Lower lobe of right lung (tissue), 2 donors: ENCODE measurements around the gene RAPGEF4. TPM values are rescaled to one million over a fixed set of nuclear protein-coding genes. Genes with fewer than 3 reads are reported as not detected.
A peak's percentile ranks its signal among the peaks of the same experiment; 100 is the strongest.

Experiments
- ATAC-seq, 2 donors: fragments of 200-7000 bp; cut with Tn5 transposase; one replicate each; pipeline ENCODE4 v1.9.1; 2020 to 2022; ENCODE audit warnings: mild to moderate bottlenecking in 2 of 2, moderate library complexity in 2 of 2
- DNase-seq: peaks from one replicate; pipeline ENCODE4 v3.0.0-alpha.2; 2020
- H3K27ac ChIP-seq: fragments of 200-600 bp; one replicate; pipeline ENCODE4 v1.8.0; 2022
- H3K27me3 ChIP-seq: fragments of 200-600 bp; one replicate; pipeline ENCODE4 v1.8.0; 2022; ENCODE audit warnings: low read depth
- H3K36me3 ChIP-seq: fragments of 200-600 bp; one replicate; pipeline ENCODE4 v1.8.0; 2022; ENCODE audit warnings: mild to moderate bottlenecking
- H3K4me1 ChIP-seq: fragments of 200-600 bp; one replicate; pipeline ENCODE4 v1.8.0; 2022
- H3K4me3 ChIP-seq: fragments of 200-600 bp; one replicate; pipeline ENCODE4 v1.8.0; 2022; ENCODE audit warnings: mild to moderate bottlenecking
- H3K9me3 ChIP-seq: fragments of 200-600 bp; one replicate; pipeline ENCODE4 v1.8.0; 2022
- CTCF ChIP-seq: fragments of 200-600 bp; IDR thresholded peaks from one replicate; pipeline ENCODE4 v1.8.0; 2022; ENCODE audit warnings: antibody characterized with exemption, mild to moderate bottlenecking
- intact Hi-C: fragments of 100-400 bp; cut with DNase I; formaldehyde crosslinking; loops from one replicate; pipeline ENCODE4 v1.11.0; 2022
- total RNA-seq: library from RNA; stranded (reverse); fragmentation: NEBNext Ultra II Directional; extraction: Animal tissue kit (Norgen Biotek cat#: 25700); gene quantifications from one replicate; pipeline ENCODE4 v1.2.1, GENCODE V29; 2021
- donor health status: DM: no; HTN: yes; CAD: no; lungs with severe emphysema.

RAPGEF4 gene
- total RNA-seq, 1 donor from 2014 or later, result 14.6 TPM

GRCh38 chr2:172836827-172837226 is 101.2 kb downstream of the RAPGEF4 start:
- Histone ChIP-seq H3K27me3 (no peaks in the 10 kb centered on the region), H3K4me1 (no peaks in the 10 kb centered on the region), H3K27ac (peak overlapping the region; percentile 1), H3K9me3 (no peaks in the 10 kb centered on the region), H3K4me3 (no peak overlapping the region), H3K36me3 (no peaks in the 10 kb centered on the region)
- ATAC-seq (no peak), DNase-seq (no peak)
- no peak for TF ChIP-seq CTCF
- intact Hi-C loops, result no loop called here

- TF ChIP-seq CTCF, result no peak
- Histone ChIP-seq H3K36me3 (no peaks in the 10 kb centered on the region), H3K27me3 (no peaks in the 10 kb centered on the region), H3K4me3 (no peak overlapping the region), H3K27ac (no peak overlapping the region), H3K4me1 (no peaks in the 10 kb centered on the region), H3K9me3 (no peaks in the 10 kb centered on the region)
- intact Hi-C loops, result no loop called here
- ATAC-seq, result no peak
- DNase-seq, result no peak
Measured at GRCh38 chr2:172839446-172839845, 103.8 kb downstream of the RAPGEF4 start.

DNA sequence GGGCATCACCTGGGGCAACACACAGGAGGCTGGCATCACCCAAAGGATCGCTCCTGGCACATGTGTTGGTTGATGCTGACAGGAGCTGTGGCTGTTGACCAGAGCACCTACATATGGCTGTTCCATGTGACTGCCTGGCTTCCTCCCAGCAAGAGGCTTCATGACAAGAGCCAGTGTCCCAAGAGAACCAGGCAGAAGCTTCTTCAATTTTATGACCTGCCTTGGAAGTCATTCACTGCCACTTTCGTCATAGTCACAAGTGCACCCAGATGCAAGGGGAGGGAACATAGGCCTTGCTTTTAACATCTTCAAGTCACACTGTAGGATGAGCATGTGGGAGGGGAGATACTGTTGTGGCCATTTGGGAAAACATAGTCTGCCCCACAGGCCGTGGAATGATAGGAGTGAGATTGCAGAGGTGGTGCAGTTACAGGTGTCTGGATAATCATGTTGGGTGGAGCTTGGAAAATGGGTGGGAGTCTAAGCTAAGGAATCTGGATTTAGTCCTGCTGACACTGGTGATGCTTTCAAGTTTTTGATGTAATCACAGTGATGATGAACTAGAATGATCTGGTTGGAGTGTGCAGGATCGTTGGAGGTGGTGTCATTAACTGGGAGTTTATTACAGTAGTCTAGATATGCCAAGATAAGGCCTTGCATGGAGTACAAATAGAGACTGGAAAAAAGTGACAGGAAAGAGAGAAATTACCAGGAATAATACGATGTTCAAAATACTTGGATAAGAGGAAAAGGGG is 107.0 kb downstream of the RAPGEF4 start:
- Histone ChIP-seq H3K4me1 (no peaks in the 10 kb centered on the region), H3K9me3 (no peaks in the 10 kb centered on the region), H3K27ac (no peak overlapping the region), H3K36me3 (no peaks in the 10 kb centered on the region), H3K27me3 (no peaks in the 10 kb centered on the region), H3K4me3 (no peak overlapping the region)
- no peak for ATAC-seq
- TF ChIP-seq CTCF, result no peak
- intact Hi-C loops, result no loop called here
- DNase-seq, result no peak

- H3K9me3 ChIP-seq, result no peaks in the 10 kb centered on the region
Measured at GRCh38 chr2:172843266-172843582, 107.6 kb downstream of the RAPGEF4 start.

GRCh38 chr2:172843902-172844715 is 108.5 kb downstream of the RAPGEF4 start:
- TF ChIP-seq CTCF, result no peak
- no peak for ATAC-seq
- no peaks in the 10 kb centered on the region for H3K9me3 ChIP-seq
- intact Hi-C loops, result no loop called here
- no peak for DNase-seq
- H3K4me1 ChIP-seq, result no peaks in the 10 kb centered on the region
- H3K27ac ChIP-seq, result no peak overlapping the region
- no peaks in the 10 kb centered on the region for H3K27me3 ChIP-seq
- no peaks in the 10 kb centered on the region for H3K36me3 ChIP-seq
- H3K4me3 ChIP-seq, result no peak overlapping the region

More at GRCh38 chr2:172843266-172843582, 107.6 kb downstream of the RAPGEF4 start:
- Histone ChIP-seq H3K4me1 (no peaks in the 10 kb centered on the region), H3K27ac (no peak overlapping the region), H3K36me3 (no peaks in the 10 kb centered on the region), H3K27me3 (no peaks in the 10 kb centered on the region), H3K4me3 (no peak overlapping the region)
- ATAC-seq, result no peak
- intact Hi-C loops, result no loop called here
- no peak for TF ChIP-seq CTCF
- no peak for DNase-seq
